ENCODE data around the gene ZNF792. TPM values are rescaled to one million over a fixed set of nuclear protein-coding genes. Genes with fewer than 3 reads are reported as not detected.
A peak's percentile ranks its signal among the peaks of the same experiment; 100 is the strongest.
"Not testable (repeated sequence)": the region's sequence is repeated elsewhere in the genome, so short reads cannot be mapped to it uniquely, and the experiment has no call there.

Gene ZNF792
- total RNA-seq, 1 donor from 2014 or later, result 4.9 TPM

GRCh38 chr19:34995551-34995950, 31.5 kb upstream of the ZNF792 start:
- no peaks in the 10 kb centered on the region for H3K27me3 Mint-ChIP-seq
- H3K4me3 Mint-ChIP-seq, result no peak overlapping the region
- TF ChIP-seq CTCF (IDR thresholded peaks at IDR 0.05), result no peak
- POLR2A ChIA-PET, result no interaction called here
- ATAC-seq (ENCODE audit: low read depth), result no peak
- H3K36me3 Mint-ChIP-seq (ENCODE audit: low read depth), result no peaks in the 10 kb centered on the region
- DNase-seq, result no peak
- no peaks in the 10 kb centered on the region for H3K9me3 Mint-ChIP-seq
- peaks cover 32% of the 10 kb centered on the region for H3K4me1 Mint-ChIP-seq
- intact Hi-C loops (cut with micrococcal nuclease), result no loop called here
- H3K27ac Mint-ChIP-seq, result no peak overlapping the region
- CTCF ChIA-PET, result no interaction called here

GRCh38 chr19:34994643-34995541, 30.9 kb upstream of the ZNF792 start:
- no peaks in the 10 kb centered on the region for H3K27me3 Mint-ChIP-seq
- H3K4me1 Mint-ChIP-seq, result peaks cover 34% of the 10 kb centered on the region
- no peak overlapping the region for H3K4me3 Mint-ChIP-seq
- H3K36me3 Mint-ChIP-seq (ENCODE audit: low read depth), result no peaks in the 10 kb centered on the region
- TF ChIP-seq CTCF (IDR thresholded peaks at IDR 0.05), result no peak
- ChIA-PET CTCF (no interaction called here), POLR2A (no interaction called here)
- H3K9me3 Mint-ChIP-seq, result no peaks in the 10 kb centered on the region
- intact Hi-C loops (cut with micrococcal nuclease), result no loop called here
- DNase-seq (no peak), ATAC-seq (ENCODE audit: low read depth) (no peak)
- H3K27ac Mint-ChIP-seq, result no peak overlapping the region

- ChIA-PET POLR2A (no interaction called here), CTCF (no interaction called here)
- intact Hi-C loops (cut with micrococcal nuclease), result no loop called here
- no peak for ATAC-seq (ENCODE audit: low read depth)
- no peaks in the 10 kb centered on the region for H3K27me3 Mint-ChIP-seq
- H3K9me3 Mint-ChIP-seq, result no peaks in the 10 kb centered on the region
- no peak for DNase-seq
- H3K4me3 Mint-ChIP-seq, result no peak overlapping the region
- H3K36me3 Mint-ChIP-seq (ENCODE audit: low read depth), result no peaks in the 10 kb centered on the region
- no peak overlapping the region for H3K27ac Mint-ChIP-seq
- TF ChIP-seq CTCF (IDR thresholded peaks at IDR 0.05), result no peak
- H3K4me1 Mint-ChIP-seq, result peaks cover 28% of the 10 kb centered on the region
Observed at GRCh38 chr19:34994286-34994642, 30.2 kb upstream of the ZNF792 start.

GRCh38 chr19:34992582-34992981, 28.6 kb upstream of the ZNF792 start:
- H3K27ac Mint-ChIP-seq; CTCF ChIA-PET; ATAC-seq (ENCODE audit: low read depth); H3K36me3 Mint-ChIP-seq (ENCODE audit: low read depth); intact Hi-C loops (cut with micrococcal nuclease); POLR2A ChIA-PET; H3K4me3 Mint-ChIP-seq; DNase-seq; H3K9me3 Mint-ChIP-seq; H3K27me3 Mint-ChIP-seq: not testable (repeated sequence)
- peaks cover 15% of the 10 kb centered on the region for H3K4me1 Mint-ChIP-seq

GRCh38 chr19:34991542-34992333, 27.7 kb upstream of the ZNF792 start:
- no peak for TF ChIP-seq CTCF (IDR thresholded peaks at IDR 0.05)
- peaks cover 7% of the 10 kb centered on the region for H3K4me1 Mint-ChIP-seq

More at GRCh38 chr19:34991542-34992333, 27.7 kb upstream of the ZNF792 start:
- intact Hi-C loops (cut with micrococcal nuclease), result no loop called here
- no peaks in the 10 kb centered on the region for H3K9me3 Mint-ChIP-seq
- peak overlapping the region; percentile 46 for H3K27ac Mint-ChIP-seq
- ATAC-seq (ENCODE audit: low read depth) (no peak), DNase-seq (no peak)
- no peaks in the 10 kb centered on the region for H3K36me3 Mint-ChIP-seq (ENCODE audit: low read depth)
- CTCF ChIA-PET, result no interaction called here
- no peaks in the 10 kb centered on the region for H3K27me3 Mint-ChIP-seq
- H3K4me3 Mint-ChIP-seq, result no peak overlapping the region
- POLR2A ChIA-PET, result no interaction called here
